Tibial nerve (tissue), 4 donors: ENCODE measurements around the gene HEATR5B.

Experiments used
- EP300 ChIP-seq, 2 donors: sonication (generic); formaldehyde crosslinking; IDR thresholded peaks; one replicate each; pipeline ENCODE4 v1.6.1; 2017; ENCODE audit warnings: antibody characterized with exemption in 2 of 2, mild to moderate bottlenecking in 1 of 2
- POLR2A ChIP-seq, 2 donors: fragments of 450-650 bp; IDR thresholded peaks; one replicate each; pipeline ENCODE4 v1.6.1; 2017; ENCODE audit warnings: antibody characterized with exemption in 2 of 2, mild to moderate bottlenecking in 2 of 2, moderate library complexity in 2 of 2
- TF ChIP-seq, protein P1 (sequence below), 5 experiments: fragments of 200-600 bp in 3 of 5; fragments of 450-650 bp in 2 of 5; sonication (generic) in 3 of 5; IDR thresholded peaks; one replicate each; pipeline ENCODE4 v1.5.1; 2016 to 2019; ENCODE audit warnings: antibody characterized with exemption in 5 of 5, mild to moderate bottlenecking in 3 of 5, moderate library complexity in 2 of 5

DNA sequence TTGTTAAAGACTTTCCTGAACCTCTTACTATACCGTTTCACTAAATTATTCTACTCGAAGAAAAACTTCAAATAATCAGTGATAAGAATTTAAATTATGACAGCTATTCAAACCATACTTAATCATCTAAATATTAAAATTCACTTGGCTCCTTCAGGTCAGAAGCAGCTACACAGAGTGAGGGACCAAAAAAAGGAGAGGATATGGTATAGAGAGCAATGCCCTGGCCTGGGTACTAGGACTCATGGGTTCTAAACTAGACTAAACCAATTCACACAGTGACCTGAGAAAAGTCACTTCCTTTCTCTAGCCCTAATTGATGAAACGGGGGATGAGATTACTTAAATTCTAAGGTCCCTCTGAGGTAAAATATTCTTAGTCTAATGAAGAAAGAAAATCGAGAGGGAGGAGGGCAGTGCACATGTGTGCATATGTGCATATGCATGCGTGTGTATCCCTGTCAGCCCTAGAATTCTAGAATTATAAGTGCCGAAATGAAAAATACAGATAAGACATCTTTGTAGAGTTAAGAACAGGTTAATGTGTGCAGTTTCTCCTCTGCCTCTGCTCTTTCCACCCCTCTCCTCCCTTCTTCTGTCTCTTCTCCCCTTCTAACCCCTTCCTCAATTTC is 129.1 kb downstream of the HEATR5B start:
- TF ChIP-seq, protein P1, sequence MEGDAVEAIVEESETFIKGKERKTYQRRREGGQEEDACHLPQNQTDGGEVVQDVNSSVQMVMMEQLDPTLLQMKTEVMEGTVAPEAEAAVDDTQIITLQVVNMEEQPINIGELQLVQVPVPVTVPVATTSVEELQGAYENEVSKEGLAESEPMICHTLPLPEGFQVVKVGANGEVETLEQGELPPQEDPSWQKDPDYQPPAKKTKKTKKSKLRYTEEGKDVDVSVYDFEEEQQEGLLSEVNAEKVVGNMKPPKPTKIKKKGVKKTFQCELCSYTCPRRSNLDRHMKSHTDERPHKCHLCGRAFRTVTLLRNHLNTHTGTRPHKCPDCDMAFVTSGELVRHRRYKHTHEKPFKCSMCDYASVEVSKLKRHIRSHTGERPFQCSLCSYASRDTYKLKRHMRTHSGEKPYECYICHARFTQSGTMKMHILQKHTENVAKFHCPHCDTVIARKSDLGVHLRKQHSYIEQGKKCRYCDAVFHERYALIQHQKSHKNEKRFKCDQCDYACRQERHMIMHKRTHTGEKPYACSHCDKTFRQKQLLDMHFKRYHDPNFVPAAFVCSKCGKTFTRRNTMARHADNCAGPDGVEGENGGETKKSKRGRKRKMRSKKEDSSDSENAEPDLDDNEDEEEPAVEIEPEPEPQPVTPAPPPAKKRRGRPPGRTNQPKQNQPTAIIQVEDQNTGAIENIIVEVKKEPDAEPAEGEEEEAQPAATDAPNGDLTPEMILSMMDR (IDR thresholded peaks at IDR 0.05): no peak
- TF ChIP-seq POLR2A (IDR thresholded peaks at IDR 0.05) (no peak), EP300 (IDR thresholded peaks at IDR 0.05) (no peak)
